HepG2 (cell line): ENCODE measurements around the gene TKTL1. TPM values are rescaled to one million over a fixed set of nuclear protein-coding genes. Genes with fewer than 3 reads are reported as not detected.

Experiments used
- CCDC6 ChIP-seq: sonication (generic); formaldehyde crosslinking; IDR thresholded peaks from 2 replicates; pipeline ENCODE4 v1.8.1; 2022; ENCODE audit warnings: mild to moderate bottlenecking, missing genetic modification reagents, moderate library complexity
- CREB1 ChIP-seq, 2 experiments: fragments of 450-650 bp in 1 of 2; IDR thresholded peaks; 2 replicates each; pipeline ENCODE4 v1.6.1; 2016 to 2017; ENCODE audit warnings: control low read depth in 1 of 2, mild to moderate bottlenecking in 1 of 2, missing compliant biosample characterization in 1 of 2, missing genetic modification characterization in 1 of 2
- EHMT2 ChIP-seq: fragments of 200-600 bp; sonication (generic); IDR thresholded peaks from 2 replicates; pipeline ENCODE4 v1.7.0; 2017; ENCODE audit warnings: antibody characterized with exemption, low read depth, low read length, borderline replicate concordance
- FOXK1 ChIP-seq: sonication (generic); formaldehyde crosslinking; IDR thresholded peaks from 2 replicates; pipeline ENCODE4 v1.4.0; 2020; ENCODE audit warnings: low read depth, missing genetic modification reagents, borderline replicate concordance
- HDAC1 ChIP-seq: sonication (generic); formaldehyde crosslinking; IDR thresholded peaks from 2 replicates; pipeline ENCODE4 v1.5.1; 2020; ENCODE audit warnings: mild to moderate bottlenecking, missing genetic modification reagents
- KAT2B ChIP-seq: fragments of 150-350 bp; IDR thresholded peaks from 2 replicates; pipeline ENCODE4 v1.6.1; 2014; ENCODE audit warnings: low read depth, low read length, borderline replicate concordance
- KIAA2018 ChIP-seq: sonication (generic); formaldehyde crosslinking; IDR thresholded peaks from 2 replicates; pipeline ENCODE4 v1.5.0; 2020; ENCODE audit warnings: mild to moderate bottlenecking, missing genetic modification reagents, borderline replicate concordance
- KMT2B ChIP-seq: IDR thresholded peaks from 2 replicates; pipeline ENCODE4 v1.6.1; 2016; ENCODE audit warnings: missing genetic modification reagents, missing compliant biosample characterization
- REPIN1 ChIP-seq: sonication (generic); formaldehyde crosslinking; IDR thresholded peaks from 2 replicates; pipeline ENCODE4 v1.8.0; 2022; ENCODE audit warnings: missing genetic modification reagents, low read depth, mild to moderate bottlenecking, borderline replicate concordance
- SOX13 ChIP-seq, 3 experiments: fragments of 450-650 bp in 1 of 3; sonication (generic) in 1 of 3; formaldehyde crosslinking in 1 of 3; IDR thresholded peaks in 2 of 3; conservative IDR thresholded peaks in 1 of 3; 2 replicates each; pipeline versions ENCODE4 v1.5.0 to v1.6.1; 2016 to 2020; ENCODE audit warnings: antibody characterized with exemption in 1 of 3, mild to moderate bottlenecking in 1 of 3, missing compliant biosample characterization in 1 of 3, missing genetic modification reagents in 1 of 3, moderate library complexity in 1 of 3
- TBX2 ChIP-seq: sonication (generic); formaldehyde crosslinking; IDR thresholded peaks from 2 replicates; pipeline ENCODE4 v1.5.0; 2020; ENCODE audit warnings: missing genetic modification reagents, mild to moderate bottlenecking, borderline replicate concordance
- ZIK1 ChIP-seq: sonication (generic); formaldehyde crosslinking; IDR thresholded peaks from 2 replicates; pipeline ENCODE4 v1.5.0; 2020; ENCODE audit warnings: mild to moderate bottlenecking, low read depth, missing genetic modification reagents, borderline replicate concordance
- ZKSCAN8 ChIP-seq: IDR thresholded peaks from 2 replicates; pipeline ENCODE4 v1.6.1; 2016; ENCODE audit warnings: borderline replicate concordance, missing genetic modification reagents, missing compliant biosample characterization
- ZNF24 ChIP-seq: fragments of 450-650 bp; IDR thresholded peaks from 2 replicates; pipeline ENCODE4 v1.6.1; 2017; ENCODE audit warnings: antibody characterized with exemption, mild to moderate bottlenecking
- ZNF558 ChIP-seq: sonication (generic); formaldehyde crosslinking; IDR thresholded peaks from 2 replicates; pipeline ENCODE4 v1.9.0; 2022; ENCODE audit warnings: mild to moderate bottlenecking, missing genetic modification reagents, borderline replicate concordance
- ZNF607 ChIP-seq: sonication (generic); formaldehyde crosslinking; IDR thresholded peaks from 2 replicates; pipeline ENCODE4 v1.5.1; 2020; ENCODE audit warnings: missing genetic modification reagents, mild to moderate bottlenecking, borderline replicate concordance
- ZNF619 ChIP-seq: sonication (generic); formaldehyde crosslinking; IDR thresholded peaks from 2 replicates; pipeline ENCODE4 v1.4.0; 2020; ENCODE audit warnings: mild to moderate bottlenecking, missing genetic modification reagents
- ZNF652 ChIP-seq: IDR thresholded peaks from 2 replicates; pipeline ENCODE4 v1.6.1; 2016; ENCODE audit warnings: low read depth, borderline replicate concordance
- ZNF883 ChIP-seq: sonication (generic); formaldehyde crosslinking; IDR thresholded peaks from 2 replicates; pipeline ENCODE4 v1.5.1; 2020; ENCODE audit warnings: mild to moderate bottlenecking, missing genetic modification reagents; ENCODE audit errors: not compliant biosample characterization
- polyA plus RNA-seq, 8 experiments: library from polyadenylated mRNA; depleted of rRNA in 3 of 8; stranded (reverse) in 7 of 8; unstranded in 1 of 8; fragments of >200 nt; fragmentation: Illumina TruSeq in 4 of 8; extraction: Trizol in 4 of 8; gene quantifications; 2 replicates each; pipeline versions ENCODE4 v1.2.1 to v1.2.3, GENCODE V29; 2011 to 2016; ENCODE audit warnings: low read depth in 4 of 8, missing spikeins in 1 of 8, mixed read lengths in 1 of 8; ENCODE audit not compliant: insufficient read depth in 1 of 8
- total RNA-seq, 5 experiments: library from RNA; depleted of rRNA; stranded (reverse); fragments of >200 nt; fragmentation: Illumina TruSeq; extraction: Trizol; gene quantifications; 2 replicates each; pipeline ENCODE4 v1.2.3, GENCODE V29; 2016; ENCODE audit warnings: low read depth in 1 of 5
- TF ChIP-seq, protein P1 (sequence below): sonication (generic); formaldehyde crosslinking; IDR thresholded peaks from 2 replicates; pipeline ENCODE4 v1.4.0; 2020; ENCODE audit warnings: mild to moderate bottlenecking, low read depth, missing genetic modification reagents

The TKTL1 gene
- total and polyA plus RNA-seq, 2 of the 13 experiments (the other 11 are each of a cell fraction or from before 2014, with no cell fraction given) = not detected

GRCh38 chrX:154379569-154379951 is 84.0 kb downstream of the TKTL1 start (continued):
- TF ChIP-seq KIAA2018 (CRISPR knock-in tag) = no peak
- TF ChIP-seq CCDC6 (CRISPR knock-in tag) = no peak
- no peak for TF ChIP-seq REPIN1 (CRISPR knock-in tag)
- TF ChIP-seq FOXK1 (CRISPR knock-in tag) = no peak
- no peak for TF ChIP-seq ZNF883
- no peak for TF ChIP-seq KMT2B
- TF ChIP-seq, protein P1, sequence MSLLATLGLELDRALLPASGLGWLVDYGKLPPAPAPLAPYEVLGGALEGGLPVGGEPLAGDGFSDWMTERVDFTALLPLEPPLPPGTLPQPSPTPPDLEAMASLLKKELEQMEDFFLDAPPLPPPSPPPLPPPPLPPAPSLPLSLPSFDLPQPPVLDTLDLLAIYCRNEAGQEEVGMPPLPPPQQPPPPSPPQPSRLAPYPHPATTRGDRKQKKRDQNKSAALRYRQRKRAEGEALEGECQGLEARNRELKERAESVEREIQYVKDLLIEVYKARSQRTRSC (CRISPR knock-in tag) = no peak
- TF ChIP-seq EHMT2 = no peak
- no peak for TF ChIP-seq ZNF24
- TF ChIP-seq ZNF619 = no peak
- TF ChIP-seq ZKSCAN8 (CRISPR knock-in tag) = no peak
- peak; percentile 11; the same call in 1 of the 2 replicates for TF ChIP-seq HDAC1 (CRISPR knock-in tag)
- TF ChIP-seq ZNF607 (CRISPR knock-in tag) = no peak
- TF ChIP-seq ZNF558 = 0 out of 2 replicates have a peak, but pooled peaks have one; percentile 28
- no peak for TF ChIP-seq CREB1 (IDR thresholded peaks at IDR 0.05)
- TF ChIP-seq CREB1 (CRISPR knock-in tag; IDR thresholded peaks at IDR 0.05) = no peak
- TF ChIP-seq KAT2B = no peak
- no peak for TF ChIP-seq TBX2 (CRISPR knock-in tag)
- TF ChIP-seq ZNF652 (CRISPR knock-in tag) = no peak
- TF ChIP-seq ZIK1 (CRISPR knock-in tag) = no peak
- TF ChIP-seq SOX13 (IDR thresholded peaks at IDR 0.05) = no peak
- TF ChIP-seq SOX13 (CRISPR knock-in tag; conservative IDR thresholded peaks at IDR 0.05 in 1 of 2, IDR thresholded peaks at IDR 0.05 in 1 of 2) = no peak
